Stimulated activated CD4-positive, alpha-beta T cell treated with anti-CD3 and anti-CD28 coated beads, Interleukin-15, amount 100 ng/mL, for 48 hours (primary cell): ENCODE data around the gene ANKRD40.
"Not testable (repeated sequence)": the region's sequence is repeated elsewhere in the genome, so short reads cannot be mapped to it uniquely, and the experiment has no call there.

Experiments used
- DNase-seq, 2 donors: peaks; one replicate each; pipeline ENCODE4 v3.0.0-alpha.2; 2020; ENCODE audit warnings: low read depth in 2 of 2

Gene ANKRD40

DNA sequence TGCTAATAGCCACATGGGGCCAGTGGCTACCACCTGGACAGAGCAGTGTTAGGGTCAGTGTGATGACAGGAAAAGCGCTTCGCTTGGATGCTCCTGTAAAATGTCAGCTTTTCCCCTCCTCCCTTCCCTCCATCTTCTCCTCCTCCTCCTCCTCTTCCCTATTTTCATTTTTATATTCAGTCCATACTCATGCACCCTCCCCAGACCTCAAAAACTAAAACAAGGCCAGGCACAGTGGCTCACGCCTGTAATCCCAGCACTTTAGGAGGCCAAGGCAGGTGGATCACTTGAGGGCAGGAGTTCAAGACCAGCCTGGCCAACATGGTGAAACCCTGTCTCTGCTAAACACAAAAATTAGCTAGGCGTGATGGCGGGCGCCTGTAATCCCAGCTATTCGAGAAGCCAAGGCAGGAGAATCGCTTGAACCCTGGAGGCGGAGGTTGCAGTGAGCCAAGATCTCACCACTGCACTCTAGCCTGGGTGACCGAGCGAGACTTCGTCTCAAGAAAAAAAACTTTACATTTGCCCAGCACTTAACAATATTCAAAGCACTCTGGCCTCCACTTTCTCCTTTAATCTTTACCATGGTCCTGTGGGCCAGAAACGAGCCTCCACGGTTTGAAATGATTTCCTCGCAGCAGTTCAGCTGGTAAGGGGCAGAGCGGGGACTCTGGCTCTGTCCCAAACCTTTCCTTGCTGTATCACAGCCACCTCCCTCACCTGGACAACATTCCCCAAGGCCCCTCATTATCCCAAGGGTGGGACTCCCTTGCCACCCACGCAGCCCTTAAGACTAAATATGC lies 21.8 kb downstream of the ANKRD40 start:
- DNase-seq = no peak

DNA sequence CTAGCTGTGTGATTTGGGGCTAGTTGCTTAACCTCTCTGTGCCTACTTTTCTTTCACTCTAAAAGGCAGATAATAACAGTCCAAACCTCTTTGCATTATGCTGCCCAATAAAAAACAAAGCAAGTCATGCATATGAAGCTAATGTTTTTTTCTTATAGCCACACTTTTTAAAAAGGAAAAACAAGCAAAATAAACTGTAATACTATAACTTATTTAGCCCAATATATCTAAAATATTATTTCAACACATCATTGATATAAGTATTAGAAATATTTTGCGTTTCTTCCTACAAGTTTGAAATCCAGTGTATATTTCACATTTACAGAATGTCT lies 22.4 kb downstream of the ANKRD40 start:
- DNase-seq = no peak

DNA sequence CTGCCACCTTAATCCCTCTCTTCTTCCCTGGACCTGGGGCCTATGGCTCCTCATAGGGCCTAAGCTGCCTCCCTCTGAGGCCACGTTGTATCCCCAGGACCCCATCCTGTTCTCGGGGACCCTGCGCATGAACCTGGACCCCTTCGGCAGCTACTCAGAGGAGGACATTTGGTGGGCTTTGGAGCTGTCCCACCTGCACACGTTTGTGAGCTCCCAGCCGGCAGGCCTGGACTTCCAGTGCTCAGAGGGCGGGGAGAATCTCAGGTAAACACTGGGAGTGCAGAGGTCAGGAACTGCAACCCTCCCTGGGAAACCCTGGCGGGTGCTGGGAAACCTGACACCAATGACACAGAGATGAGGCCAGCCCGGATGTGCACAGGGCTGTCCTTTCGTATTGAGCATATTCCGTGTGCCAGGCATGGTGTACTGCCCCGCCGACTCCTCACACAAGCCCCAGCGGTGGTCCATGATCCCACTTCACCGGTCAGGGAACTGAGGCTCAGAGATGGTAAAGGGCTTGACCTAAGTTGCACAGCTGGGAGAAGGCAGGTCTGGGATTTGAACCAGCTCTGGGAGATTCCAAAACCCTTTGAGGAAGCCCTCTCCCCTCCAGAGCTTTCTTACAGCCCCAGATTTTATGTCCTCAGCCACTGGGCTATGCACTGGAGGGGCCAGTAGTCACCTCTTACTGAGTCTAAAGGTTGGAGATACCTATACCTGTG lies 22.9 kb downstream of the ANKRD40 start:
- no peak for DNase-seq

DNA sequence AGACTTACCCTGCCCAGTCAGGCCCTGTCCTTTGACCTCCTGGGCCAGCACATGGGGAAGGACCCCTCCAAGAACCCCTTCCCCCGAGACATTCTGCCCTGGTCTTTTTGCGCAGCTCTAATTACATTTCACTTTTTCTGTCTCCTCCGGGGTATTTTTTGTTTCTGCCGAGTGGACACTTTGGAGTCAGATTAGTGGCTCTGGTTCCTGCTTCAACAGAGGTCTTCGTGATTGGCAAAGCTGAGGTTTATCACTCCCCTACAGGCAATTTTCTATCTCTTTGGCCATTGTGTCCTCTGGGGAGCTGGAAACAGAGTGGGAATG lies 23.5 kb downstream of the ANKRD40 start:
- DNase-seq = no peak

DNA sequence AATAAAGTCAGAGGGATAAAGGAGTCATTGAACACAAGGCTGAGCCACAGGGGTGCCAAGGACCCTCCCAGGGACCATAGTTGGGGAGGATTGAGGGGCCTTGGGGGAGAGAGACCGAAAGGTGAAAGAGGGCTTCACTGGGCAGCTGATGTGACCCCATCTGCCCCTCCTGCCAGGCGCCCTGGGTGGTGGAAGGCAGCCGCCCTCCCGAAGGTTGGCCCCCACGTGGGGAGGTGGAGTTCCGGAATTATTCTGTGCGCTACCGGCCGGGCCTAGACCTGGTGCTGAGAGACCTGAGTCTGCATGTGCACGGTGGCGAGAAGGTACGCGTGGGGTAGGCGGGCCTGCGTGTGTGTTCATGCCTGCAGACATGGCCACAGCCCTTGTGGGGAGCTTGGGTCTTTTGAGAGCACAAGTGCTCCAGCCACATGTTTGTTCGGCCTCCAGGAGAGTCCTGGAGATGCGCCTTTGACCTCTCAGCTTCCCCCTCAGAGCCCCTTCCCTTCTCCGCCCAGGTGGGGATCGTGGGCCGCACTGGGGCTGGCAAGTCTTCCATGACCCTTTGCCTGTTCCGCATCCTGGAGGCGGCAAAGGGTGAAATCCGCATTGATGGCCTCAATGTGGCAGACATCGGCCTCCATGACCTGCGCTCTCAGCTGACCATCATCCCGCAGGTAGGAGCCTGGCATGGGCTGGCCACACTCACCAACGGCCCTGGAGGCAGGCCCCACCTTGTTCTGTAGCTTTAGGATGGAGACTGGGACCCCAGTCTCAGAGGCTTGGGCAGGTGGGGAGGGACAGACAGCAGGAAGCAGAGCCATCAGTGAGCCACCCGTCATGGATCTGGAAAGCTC lies 24.1 kb downstream of the ANKRD40 start:
- no peak for DNase-seq

DNA sequence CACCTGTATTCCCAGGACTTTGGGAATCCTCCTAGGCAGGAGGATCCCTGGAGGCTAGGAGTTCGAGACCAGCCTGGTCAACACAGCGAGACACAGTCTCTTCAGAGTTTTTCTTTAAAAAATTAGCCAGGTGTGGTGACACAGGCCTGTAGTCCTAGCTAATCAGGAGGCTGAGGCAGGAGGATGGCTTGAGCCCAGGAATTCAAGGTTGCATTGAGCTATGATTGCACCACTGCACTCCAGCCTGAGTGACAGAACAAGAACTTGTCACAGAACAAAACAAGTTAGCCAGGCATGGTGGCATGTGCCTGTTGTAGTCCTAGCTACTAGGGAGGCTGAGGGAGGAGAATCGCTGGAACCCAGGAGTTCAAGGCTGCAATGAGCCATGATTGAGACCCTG lies 24.8 kb downstream of the ANKRD40 start:
- no peak for DNase-seq

DNA sequence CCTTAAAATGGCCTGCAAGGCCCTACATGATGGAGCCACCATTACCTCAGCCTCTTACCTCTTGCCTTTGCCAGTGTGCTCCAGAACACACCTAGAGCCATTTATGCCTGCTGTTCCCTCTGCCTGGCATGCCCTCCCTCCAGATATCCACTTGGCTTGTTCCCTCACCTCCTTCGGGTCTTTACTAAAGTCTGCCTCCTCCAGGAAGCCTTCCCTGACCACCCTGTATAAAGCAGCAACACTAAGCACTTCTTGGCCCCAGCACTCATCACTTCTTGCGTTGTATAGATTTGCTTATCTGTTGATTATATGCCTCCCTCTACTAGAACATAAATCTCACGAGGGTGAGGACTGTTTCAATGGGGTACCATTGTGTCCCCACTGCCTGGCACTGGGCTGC lies 25.3 kb downstream of the ANKRD40 start:
- DNase-seq = no peak

DNA sequence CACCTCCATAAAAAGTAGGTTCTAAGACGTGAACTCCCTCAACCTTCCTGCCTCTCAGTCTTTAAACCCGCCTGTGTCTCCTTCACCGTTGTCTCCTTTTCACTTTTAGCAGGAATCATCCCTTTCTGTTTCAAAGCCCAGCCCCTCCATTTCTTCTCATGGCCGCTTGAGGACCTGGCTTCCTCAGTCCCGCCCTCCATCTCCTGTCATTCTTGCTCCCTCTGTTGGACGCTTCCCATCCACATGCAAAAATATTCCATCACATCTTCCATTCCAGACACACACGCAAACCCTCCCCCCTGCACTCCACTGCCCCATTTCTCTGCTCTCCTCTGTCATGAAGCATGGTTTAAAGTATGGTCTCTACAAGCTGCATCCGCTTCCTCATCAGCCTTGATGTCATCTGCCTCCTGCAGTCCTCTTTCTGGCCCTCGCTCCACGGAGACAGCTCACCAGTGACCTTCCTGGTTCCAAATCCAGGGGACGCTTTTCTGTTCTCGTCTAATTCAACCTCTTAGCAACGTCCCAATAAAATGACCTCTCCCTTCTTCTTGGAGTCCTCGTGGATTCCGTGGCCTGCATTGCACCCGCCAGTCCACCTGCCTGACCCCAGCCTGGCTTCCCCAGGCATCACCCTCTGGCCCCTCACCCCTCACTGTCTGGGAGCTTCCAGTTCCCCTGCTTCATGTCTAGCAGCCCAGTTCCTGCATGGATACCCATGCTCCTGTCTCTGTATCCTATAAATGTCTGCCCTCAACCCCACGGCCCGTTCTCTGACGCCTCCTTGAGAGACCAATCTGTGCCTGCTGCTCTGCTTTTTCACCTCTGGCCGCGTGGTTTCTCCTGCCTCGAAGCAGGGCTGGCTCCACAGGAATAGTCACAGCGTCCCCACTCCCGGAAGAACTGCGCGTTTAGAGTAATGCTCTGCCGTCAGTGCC lies 26.2 kb downstream of the ANKRD40 start:
- no peak for DNase-seq

DNA sequence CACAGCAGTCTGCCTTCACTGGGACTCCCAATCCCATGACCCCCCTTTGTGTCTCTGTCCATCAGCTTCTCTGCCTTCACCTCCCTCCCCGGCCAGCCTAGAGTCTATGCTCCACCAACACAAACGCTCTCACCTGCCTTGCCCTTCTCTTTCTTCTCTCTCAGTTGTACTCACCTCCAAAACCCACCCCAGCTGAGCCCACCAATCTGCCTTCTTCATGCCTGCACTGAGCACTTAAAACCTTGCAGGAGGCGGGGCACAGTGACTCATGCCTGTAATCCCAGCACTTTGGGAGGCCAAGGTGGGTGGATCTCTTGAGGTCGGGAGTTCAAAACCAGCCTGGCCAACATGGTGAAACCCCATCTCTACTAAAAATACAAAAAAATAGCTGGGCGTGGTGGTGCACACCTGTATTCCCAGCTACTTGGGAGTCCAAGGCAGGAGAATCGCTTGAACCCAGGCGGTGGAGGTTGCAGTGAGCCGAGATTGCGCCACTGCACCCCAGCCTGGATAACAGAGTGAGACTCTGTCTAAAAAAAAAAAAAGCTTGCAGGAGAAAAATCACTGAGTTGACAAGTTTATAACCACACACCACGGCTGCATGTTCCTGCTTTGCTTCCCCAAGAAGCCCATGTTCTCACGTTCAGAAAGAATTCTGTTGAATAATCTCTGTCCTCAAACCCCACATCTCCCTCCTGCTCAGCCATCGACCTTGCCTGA lies 27.0 kb downstream of the ANKRD40 start:
- DNase-seq = not testable (repeated sequence)

DNA sequence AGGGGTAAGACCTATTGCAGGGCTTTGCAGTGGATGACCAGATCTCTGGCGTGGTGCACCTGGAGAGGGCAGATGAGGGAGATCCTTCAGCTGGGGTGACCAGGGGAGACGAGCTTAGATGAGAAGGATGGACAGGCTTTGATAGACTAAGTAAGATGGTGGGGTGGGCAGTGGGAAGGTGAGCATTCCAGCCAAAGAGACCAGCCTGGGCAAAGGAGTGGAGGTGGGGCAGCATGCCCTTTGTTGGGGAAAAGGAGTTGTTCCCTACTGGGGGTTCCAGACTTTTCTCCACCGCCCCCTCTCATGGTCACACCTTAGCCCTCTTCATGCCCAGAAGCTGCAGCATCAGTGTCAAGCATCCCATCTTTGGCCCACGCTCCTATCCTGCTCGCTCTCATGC lies 27.6 kb downstream of the ANKRD40 start:
- no peak for DNase-seq

DNA sequence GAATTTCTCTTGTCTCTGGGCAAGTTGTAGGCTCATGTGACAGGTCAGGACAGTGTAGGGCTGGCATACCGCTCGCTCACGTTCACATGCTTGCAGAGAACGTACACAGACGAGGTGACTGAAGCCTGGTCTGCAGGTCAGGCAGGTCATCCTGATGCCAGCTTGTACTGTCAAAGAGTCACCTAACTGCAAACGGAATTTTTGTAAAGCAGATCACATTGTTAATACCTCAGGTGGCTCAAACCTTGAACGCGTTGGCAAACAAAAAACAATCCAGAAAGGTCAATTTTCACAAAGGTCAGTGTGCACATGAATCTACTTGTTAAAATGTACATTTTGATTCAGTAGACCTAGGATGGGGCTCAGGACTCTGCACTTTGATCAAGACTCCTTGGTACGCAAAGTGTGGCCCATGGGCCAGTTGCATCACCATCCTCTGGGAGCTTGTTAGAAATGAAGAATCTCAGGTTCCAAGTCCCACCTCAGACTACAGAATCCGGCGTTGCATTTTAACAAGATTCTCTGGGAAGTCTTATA lies 28.6 kb downstream of the ANKRD40 start:
- no peak for DNase-seq

DNA sequence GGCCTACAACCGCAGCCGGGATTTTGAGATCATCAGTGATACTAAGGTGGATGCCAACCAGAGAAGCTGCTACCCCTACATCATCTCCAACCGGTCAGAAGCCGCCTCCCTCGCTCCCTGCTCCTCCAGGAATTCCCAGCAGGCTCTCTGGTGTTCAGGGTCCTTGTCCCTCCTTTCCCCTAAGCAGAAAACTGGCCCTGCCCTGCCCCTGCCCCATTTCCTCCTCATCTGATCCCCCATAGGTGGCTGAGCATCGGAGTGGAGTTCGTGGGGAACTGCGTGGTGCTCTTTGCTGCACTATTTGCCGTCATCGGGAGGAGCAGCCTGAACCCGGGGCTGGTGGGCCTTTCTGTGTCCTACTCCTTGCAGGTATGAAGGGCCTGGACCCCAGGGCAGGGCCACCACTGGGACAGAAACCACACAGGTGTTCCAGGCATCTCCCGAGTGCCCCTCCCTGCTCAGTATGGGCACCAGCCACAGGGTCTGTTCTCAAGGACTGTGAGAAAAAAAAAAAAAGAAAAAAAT lies 29.8 kb downstream of the ANKRD40 start:
- DNase-seq = no peak

DNA sequence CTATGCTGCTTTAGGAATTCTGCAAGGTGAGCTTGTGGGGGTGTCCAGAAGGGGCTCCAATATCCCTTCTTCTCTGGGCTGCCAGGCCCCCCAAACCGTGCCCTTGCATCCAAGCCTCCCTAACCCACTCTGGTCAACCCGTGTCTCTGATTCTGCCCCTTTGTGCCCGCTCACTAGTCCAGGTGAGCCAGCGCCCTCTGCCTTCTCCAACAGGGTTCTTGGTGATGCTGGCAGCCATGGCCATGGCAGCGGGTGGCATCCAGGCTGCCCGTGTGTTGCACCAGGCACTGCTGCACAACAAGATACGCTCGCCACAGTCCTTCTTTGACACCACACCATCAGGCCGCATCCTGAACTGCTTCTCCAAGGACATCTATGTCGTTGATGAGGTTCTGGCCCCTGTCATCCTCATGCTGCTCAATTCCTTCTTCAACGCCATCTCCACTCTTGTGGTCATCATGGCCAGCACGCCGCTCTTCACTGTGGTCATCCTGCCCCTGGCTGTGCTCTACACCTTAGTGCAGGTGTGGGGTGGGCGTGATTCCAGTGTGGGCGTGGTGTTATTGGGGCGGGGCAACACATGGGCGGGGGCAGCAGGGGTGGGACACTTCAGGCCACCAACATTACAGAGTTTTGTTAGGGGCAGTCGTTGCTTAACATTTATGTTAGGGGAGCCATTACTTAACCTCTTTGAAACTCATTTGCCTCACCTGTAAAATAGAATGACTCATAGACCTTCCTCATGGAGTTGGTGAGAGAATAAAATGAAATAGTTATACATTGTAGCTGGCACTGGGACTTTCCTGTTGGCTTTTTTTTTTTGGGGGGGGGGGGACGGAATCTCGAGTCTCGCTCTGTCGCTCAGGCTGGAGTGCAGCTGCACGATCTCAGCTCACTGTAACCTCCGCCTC lies 31.4 kb downstream of the ANKRD40 start:
- DNase-seq = no peak

DNA sequence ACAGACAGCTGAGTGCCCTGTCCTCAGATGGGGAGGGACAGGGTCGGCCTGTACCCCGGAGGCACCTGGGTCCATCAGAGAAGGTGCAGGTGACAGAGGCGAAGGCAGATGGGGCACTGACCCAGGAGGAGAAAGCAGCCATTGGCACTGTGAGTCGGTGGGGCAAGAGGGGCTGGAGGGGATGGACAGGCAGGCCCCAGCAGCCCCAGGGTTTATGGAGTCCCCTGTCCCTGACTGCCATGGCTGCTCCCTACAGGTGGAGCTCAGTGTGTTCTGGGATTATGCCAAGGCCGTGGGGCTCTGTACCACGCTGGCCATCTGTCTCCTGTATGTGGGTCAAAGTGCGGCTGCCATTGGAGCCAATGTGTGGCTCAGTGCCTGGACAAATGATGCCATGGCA lies 32.1 kb downstream of the ANKRD40 start:
- DNase-seq = no peak

DNA sequence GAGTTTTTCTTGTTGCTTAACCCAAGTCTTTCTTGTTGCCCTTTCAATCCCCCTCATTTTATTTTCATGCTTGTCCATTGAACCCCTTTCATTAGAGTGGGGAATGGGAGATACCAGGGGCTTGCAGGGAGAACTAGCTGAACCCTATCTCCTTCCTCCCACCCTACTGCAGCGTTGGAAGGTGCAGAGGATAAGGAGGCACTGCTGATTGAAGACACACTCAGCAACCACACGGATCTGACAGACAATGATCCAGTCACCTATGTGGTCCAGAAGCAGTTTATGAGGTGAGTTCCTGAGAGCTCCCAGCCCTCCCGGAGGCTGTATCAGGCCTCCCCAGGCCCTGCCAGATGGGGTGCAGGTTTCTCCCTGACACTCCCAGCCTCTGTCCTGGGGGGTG lies 32.5 kb downstream of the ANKRD40 start:
- no peak for DNase-seq

DNA sequence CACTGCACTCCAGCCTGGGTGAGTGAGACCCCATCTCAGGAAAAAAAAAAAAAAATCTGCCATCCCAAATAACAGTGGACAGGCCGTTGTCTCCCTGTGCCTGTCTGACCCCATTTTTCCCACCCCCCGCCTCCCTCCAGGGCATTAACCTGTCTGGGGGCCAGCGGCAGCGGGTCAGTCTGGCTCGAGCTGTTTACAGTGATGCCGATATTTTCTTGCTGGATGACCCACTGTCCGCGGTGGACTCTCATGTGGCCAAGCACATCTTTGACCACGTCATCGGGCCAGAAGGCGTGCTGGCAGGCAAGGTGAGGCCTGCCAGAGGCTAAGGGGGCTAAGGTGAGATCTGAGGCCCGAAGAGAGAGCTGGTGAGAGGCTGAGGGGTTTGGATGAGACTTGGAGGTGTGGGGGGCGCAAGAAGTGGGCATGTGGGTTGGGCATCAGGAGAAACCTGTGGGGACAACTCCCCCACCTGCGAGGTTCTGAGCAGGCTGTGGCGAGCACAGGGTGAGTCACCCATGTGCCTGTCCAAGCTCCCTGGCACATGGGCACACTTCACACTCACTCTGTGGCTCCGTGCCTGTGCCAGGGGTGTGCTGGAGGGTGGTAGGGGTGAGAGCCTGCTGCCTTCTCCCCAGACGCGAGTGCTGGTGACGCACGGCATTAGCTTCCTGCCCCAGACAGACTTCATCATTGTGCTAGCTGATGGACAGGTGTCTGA lies 34.7 kb downstream of the ANKRD40 start:
- DNase-seq = no peak

DNA sequence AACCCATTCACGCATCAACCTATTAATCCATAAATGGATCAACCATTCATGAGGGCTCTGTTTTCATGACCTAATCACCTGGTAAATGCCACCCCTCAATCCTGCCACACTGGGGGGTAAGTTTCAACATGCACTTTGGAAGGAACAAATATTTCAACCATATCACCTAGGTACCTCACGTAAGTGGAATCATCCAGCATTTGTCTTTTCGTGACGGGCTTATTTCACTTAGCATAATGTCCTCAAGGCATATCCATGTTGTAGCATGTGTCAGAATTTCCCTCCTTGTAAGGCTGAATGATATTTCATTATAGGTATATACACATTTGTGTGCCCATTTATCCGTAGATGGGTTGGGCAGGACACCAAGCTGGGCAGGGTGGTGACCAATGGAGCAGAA lies 35.6 kb downstream of the ANKRD40 start:
- no peak for DNase-seq

DNA sequence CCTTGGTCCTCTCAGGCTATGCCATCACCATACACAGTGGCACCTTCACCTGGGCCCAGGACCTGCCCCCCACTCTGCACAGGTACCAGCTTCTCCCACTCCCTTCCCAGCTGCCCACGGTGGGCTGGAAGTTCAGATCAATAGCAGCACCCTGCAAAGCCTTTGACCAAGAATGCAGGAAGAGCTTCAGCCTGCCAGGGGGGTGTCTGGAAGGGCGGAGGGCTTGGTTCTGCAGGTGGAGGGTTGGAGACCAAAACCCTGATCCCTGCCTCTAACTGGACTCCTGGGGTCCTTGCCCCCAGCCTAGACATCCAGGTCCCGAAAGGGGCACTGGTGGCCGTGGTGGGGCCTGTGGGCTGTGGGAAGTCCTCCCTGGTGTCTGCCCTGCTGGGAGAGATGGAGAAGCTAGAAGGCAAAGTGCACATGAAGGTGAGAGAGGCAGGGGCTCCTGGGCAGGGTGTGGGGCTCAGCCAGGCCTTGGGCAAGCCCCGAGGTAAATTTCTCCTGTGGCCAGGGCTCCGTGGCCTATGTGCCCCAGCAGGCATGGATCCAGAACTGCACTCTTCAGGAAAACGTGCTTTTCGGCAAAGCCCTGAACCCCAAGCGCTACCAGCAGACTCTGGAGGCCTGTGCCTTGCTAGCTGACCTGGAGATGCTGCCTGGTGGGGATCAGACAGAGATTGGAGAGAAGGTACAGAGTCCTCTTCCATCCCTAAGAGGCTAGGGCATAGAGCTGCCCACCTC lies 38.7 kb downstream of the ANKRD40 start:
- no peak for DNase-seq
